GM12875 (cell line): ENCODE results near the gene SPINT2.

Source experiments
- H3K4me3 ChIP-seq: one replicate; pipeline ENCODE4 v1.5.1; 2011; ENCODE audit warnings: low read depth, low read length, control low read depth
- CTCF ChIP-seq: IDR thresholded peaks from 2 replicates; pipeline ENCODE4 v1.5.1; 2011; ENCODE audit warnings: low read depth, mild to moderate bottlenecking, control low read depth, inconsistent platforms, low read length, moderate library complexity, borderline replicate concordance; ENCODE audit not compliant: insufficient read depth

SPINT2 gene

GRCh38 chr19:38315657-38316476 lies 51.5 kb downstream of the SPINT2 start, which contains the start of gene YIF1B:
Gene YIF1B, minus strand, starts transcription at chr19:38315947. Its CDS starts 30 bp downstream, at chr19:38315917.
- H3K4me3 ChIP-seq: peak within 1 kb of the TSS; percentile 88
- TF ChIP-seq CTCF: no peak

GRCh38 chr19:38316477-38317067 lies 52.2 kb downstream of the SPINT2 start:
- peak overlapping the region; percentile 57 for H3K4me3 ChIP-seq
- no peak for TF ChIP-seq CTCF

- no peak overlapping the region for H3K4me3 ChIP-seq
- TF ChIP-seq CTCF: no peak
These were observed 52.8 kb downstream of the SPINT2 start for GRCh38 chr19:38317104-38317612.

- H3K4me3 ChIP-seq: no peak overlapping the region
- TF ChIP-seq CTCF: no peak
These were observed 54.3 kb downstream of the SPINT2 start for GRCh38 chr19:38318660-38319059.

GRCh38 chr19:38319421-38320258 lies 55.3 kb downstream of the SPINT2 start, which contains the start of gene KCNK6:
Gene KCNK6, plus strand, starts transcription at chr19:38319845. Its CDS starts 106 bp downstream, at chr19:38319951.
- peak within 1 kb of the TSS; percentile 45 for H3K4me3 ChIP-seq

GRCh38 chr19:38320969-38321339 lies 56.6 kb downstream of the SPINT2 start:
- no peak for TF ChIP-seq CTCF
- H3K4me3 ChIP-seq: no peak overlapping the region

More at GRCh38 chr19:38319421-38320258, 55.3 kb downstream of the SPINT2 start, which contains the start of gene KCNK6:
- no peak for TF ChIP-seq CTCF
